ENCODE results near the gene AKR7A3. TPM values are rescaled to one million over a fixed set of nuclear protein-coding genes. Genes with fewer than 3 reads are reported as not detected.

Gene AKR7A3
- total RNA-seq, 4 donors from 2014 or later, result 1.8 to 3.5 (median 2.3) TPM

GRCh38 chr1:19313636-19313959 is 25.0 kb upstream of the AKR7A3 start:
- Histone ChIP-seq H3K36me3 (peaks cover 0 to 5% of the 10 kb centered on the region in 2 donors), H3K4me1 (peaks cover 9 to 20% of the 10 kb centered on the region in 2 donors), H3K27ac (no peak overlapping the region), H3K9me3 (no peaks in the 10 kb centered on the region), H3K27me3 (no peaks in the 10 kb centered on the region), H3K4me3 (replicated peaks in 1 of 3) (no peak overlapping the region)
- WGBS, 2 donors, result 85 to 88% methylated on average over 4 of the region's 4 CpGs
- TF ChIP-seq CTCF (IDR thresholded peaks at IDR 0.05), result no peak
- TF ChIP-seq POLR2A (IDR thresholded peaks at IDR 0.05), result no peak
- no peak for DNase-seq
- intact Hi-C loops (cut with DNase I), result no loop called here

DNA sequence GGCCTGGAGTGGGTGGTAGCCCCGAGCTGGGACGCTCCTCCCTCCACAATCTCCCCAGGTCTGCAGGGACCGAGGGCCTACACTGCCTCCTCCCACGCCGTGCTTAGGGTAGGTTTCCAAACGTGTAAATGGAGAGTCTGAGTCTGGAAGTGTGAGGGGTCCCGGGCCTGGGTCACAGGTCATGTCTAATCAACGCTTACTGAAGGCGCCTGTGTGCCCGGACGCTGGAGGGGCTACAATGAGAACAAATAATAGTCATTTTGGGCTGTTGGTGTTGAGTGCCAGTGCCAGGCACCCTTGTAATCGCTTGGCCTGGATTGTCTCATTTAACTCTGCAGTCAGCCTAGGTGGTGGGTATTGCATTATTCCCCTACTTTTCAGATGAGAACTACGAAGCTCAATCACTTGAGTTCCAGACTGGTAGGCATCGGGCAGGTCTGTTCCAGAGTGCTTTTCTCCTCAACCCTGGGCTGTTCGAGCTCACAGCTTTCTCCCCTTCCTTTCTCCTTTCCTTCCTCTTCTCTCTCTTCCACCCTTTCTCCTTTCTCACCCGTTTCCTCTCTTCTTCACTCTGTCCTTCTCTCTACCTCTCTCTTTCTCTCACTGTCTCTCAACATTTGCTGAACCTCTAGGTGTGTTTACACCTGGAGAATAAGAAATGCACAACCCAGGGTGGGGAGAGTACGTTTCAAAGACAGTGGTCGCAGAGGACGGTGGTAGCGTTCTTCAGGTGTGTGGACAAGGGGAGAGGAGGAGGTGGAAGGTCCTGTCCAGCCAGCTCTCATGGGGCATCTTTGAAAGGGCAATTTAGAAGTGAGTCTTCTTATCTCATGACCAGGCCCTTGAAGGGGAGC is 24.4 kb upstream of the AKR7A3 start:
- DNase-seq, result no peak
- Histone ChIP-seq H3K27ac (peak overlapping the region in 2 of 3 donors; percentile 75 to 84), H3K27me3 (no peaks in the 10 kb centered on the region), H3K9me3 (no peaks in the 10 kb centered on the region), H3K36me3 (peaks cover 6% of the 10 kb centered on the region in 2 donors), H3K4me1 (peaks cover 9 to 20% of the 10 kb centered on the region in 2 donors), H3K4me3 (replicated peaks in 1 of 3) (peak overlapping the region; percentile 38 to 90 (median 64))
- TF ChIP-seq POLR2A (IDR thresholded peaks at IDR 0.05), result no peak
- no peak for TF ChIP-seq CTCF (IDR thresholded peaks at IDR 0.05)
- WGBS, 2 donors, result 42 to 57% methylated on average over 14 to 18 of the region's 20 CpGs
- intact Hi-C loops (cut with DNase I), result no loop called here

DNA sequence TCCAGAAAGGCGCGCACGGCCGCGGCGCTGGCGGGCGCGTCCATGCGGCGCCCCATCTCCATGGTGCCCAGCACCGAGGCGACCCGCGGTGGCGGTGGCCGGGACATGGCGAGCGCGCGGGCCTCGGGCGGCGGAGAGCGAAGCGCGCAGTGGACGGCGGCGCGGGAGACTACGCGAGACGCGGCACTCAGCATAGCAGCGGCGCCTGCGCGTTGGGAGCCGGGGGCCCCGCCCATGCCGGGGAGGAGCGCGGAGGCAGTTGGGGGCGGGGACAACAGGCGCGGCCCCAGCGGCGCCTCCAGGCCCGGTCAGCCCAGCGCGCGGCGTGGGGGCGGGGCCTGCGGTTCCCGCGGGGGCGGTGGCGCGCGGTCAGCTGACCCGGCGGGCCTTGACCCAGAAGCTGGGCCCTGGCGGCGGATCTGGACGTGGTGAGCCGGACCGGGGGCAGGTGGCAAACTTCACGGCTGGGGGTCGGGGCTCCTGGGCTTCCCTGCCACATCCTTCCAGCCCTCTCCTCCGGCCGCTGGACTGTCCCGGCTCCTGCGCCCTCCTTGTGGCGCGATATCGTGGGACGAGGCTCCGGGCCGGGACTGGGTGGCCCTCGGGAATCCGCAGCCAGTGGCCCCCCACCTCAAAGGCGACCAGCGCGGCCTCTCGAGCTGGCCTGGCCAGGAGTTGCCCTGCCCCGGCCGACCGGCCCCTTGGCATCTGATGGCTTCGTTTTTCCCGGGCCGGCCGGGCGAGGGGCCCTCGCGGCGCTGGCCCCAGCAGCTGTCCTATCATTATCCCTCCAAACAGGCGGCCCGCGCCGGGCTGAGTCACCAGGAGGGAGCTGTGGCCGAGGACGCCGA is 23.6 kb upstream of the AKR7A3 start, which contains the start of the genes AKR7A2 and SLC66A1:
Gene AKR7A2, minus strand, starts transcription at position 214 of the 851 bp plus-strand sequence. Its CDS starts 20 bp downstream, at position 194.
Gene SLC66A1, plus strand, starts transcription at position 396 of the 851 bp plus-strand sequence. CDS start 5,352 bp downstream, outside the sequence.
- intact Hi-C loops (cut with DNase I), result no loop called here
- TF ChIP-seq POLR2A (IDR thresholded peaks at IDR 0.05) (peak; percentile 48 to 93), CTCF (IDR thresholded peaks at IDR 0.05) (peak in 1 of 6 experiments; percentile 44)
- no peaks in the 10 kb centered on the region for H3K9me3 ChIP-seq
- H3K27me3 ChIP-seq, result no peaks in the 10 kb centered on the region
- WGBS, 2 donors, result 0% methylated on average over 1 to 37 of the region's 105 CpGs
- H3K4me3 ChIP-seq (replicated peaks in 1 of 3), result peak within 1 kb of the TSS; percentile 64 to 90 (median 87)
- DNase-seq, result peak; percentile 93
- H3K27ac ChIP-seq, result peak within 1 kb of the TSS; percentile 22 to 84 (median 75)
- H3K36me3 ChIP-seq, result peaks cover 12 to 13% of the 10 kb centered on the region in 2 donors
- H3K4me1 ChIP-seq, result peaks cover 9 to 20% of the 10 kb centered on the region in 2 donors

DNA sequence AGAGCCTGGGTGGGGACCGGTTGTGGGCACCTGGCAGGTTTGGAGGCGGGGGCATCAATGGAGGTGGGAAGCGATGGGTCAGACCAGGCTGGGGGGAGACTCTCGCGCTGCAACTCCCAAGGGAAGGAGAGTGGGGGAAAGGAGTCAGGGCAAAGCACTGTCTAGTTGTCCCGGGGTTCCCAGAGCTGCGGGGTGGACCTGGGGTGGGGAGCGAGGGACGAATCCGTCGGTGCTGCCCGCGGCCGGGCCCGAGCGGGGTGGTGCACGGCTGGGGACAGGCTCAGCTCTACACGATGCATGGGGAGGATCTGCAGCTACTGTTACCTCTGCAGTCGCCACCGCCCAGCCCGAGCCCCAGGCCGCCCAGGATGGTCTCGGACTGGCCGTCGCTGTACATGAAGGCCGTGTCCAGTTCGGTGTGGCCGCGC is 22.9 kb upstream of the AKR7A3 start:
- TF ChIP-seq POLR2A (IDR thresholded peaks at IDR 0.05) (no peak), CTCF (IDR thresholded peaks at IDR 0.05) (no peak)
- Histone ChIP-seq H3K9me3 (no peaks in the 10 kb centered on the region), H3K27ac (peak overlapping the region in 1 of 3 donors; percentile 47), H3K4me1 (peaks cover 9 to 20% of the 10 kb centered on the region in 2 donors), H3K4me3 (replicated peaks in 1 of 3) (peak overlapping the region; percentile 64 to 90 (median 87)), H3K27me3 (no peaks in the 10 kb centered on the region), H3K36me3 (peaks cover 13 to 14% of the 10 kb centered on the region in 2 donors)
- 1 to 2% methylated on average over 9 to 13 of the region's 29 CpGs for WGBS, 2 donors
- no peak for DNase-seq
- intact Hi-C loops (cut with DNase I), result no loop called here

Measured in thyroid gland (tissue), 4 donors.